CD4-positive, alpha-beta T cell (primary cell): ENCODE measurements around the gene PPARD. TPM values are rescaled to one million over a fixed set of nuclear protein-coding genes. Genes with fewer than 3 reads are reported as not detected.
A peak's percentile ranks its signal among the peaks of the same experiment; 100 is the strongest.

Experiments used
- ATAC-seq: fragments of 200-7000 bp; cut with Tn5 transposase; one replicate; pipeline ENCODE4 v1.10.0; 2022; ENCODE audit warnings: mild to moderate bottlenecking; ENCODE audit not compliant: poor library complexity
- CTCF ChIA-PET: fragments of 350-600 bp; sonication (Branson Sonifier 250); formaldehyde crosslinking; loops from one replicate; lab custom pipeline; 2021; ENCODE audit warnings: antibody characterized with exemption, inconsistent platforms; lab: Charles Lee
- POLR2A ChIA-PET: fragments of 350-600 bp; sonication (Branson Sonifier 250); formaldehyde crosslinking; loops from one replicate; lab custom pipeline; 2021; ENCODE audit warnings: antibody characterized with exemption, inconsistent platforms; lab: Charles Lee
- DNase-seq, 14 experiments: peaks; one replicate each; pipeline ENCODE4 v3.0.0-alpha.2; 2013 to 2020; ENCODE audit warnings: mixed read lengths in 2 of 14
- H3K27ac ChIP-seq, 2 donors: one replicate each; pipeline versions ENCODE4 v1.5.1 to v1.7.0; 2013; ENCODE audit warnings: low read length in 2 of 2, low read depth in 1 of 2, mild to moderate bottlenecking in 1 of 2
- H3K27me3 ChIP-seq, 2 experiments: 1 replicate in 1 of 2; 2 replicates in 1 of 2; pipeline versions ENCODE4 v1.6.1 to v1.7.0; 2013; ENCODE audit warnings: low read length in 2 of 2, control low read depth in 1 of 2, mild to moderate bottlenecking in 1 of 2, moderate library complexity in 1 of 2; ENCODE audit not compliant: insufficient read depth in 2 of 2, control insufficient read depth in 1 of 2
- H3K36me3 ChIP-seq: one replicate; pipeline ENCODE4 v1.6.1; 2013; ENCODE audit warnings: low read length, control low read depth; ENCODE audit not compliant: insufficient read depth
- H3K4me1 ChIP-seq: one replicate; pipeline ENCODE4 v1.6.1; 2013; ENCODE audit warnings: low read length, control low read depth; ENCODE audit not compliant: insufficient read depth
- H3K4me3 ChIP-seq: one replicate; pipeline ENCODE4 v1.5.1; 2013; ENCODE audit warnings: mild to moderate bottlenecking, low read length, moderate library complexity
- H3K9me3 ChIP-seq, 2 experiments: 1 replicate in 1 of 2; 2 replicates in 1 of 2; pipeline versions ENCODE4 v1.6.1 to v1.7.0; 2013; ENCODE audit warnings: low read length in 2 of 2, mild to moderate bottlenecking in 2 of 2, control low read depth in 1 of 2, moderate library complexity in 1 of 2; ENCODE audit not compliant: control insufficient read depth in 1 of 2, insufficient read depth in 1 of 2
- H3K27ac Mint-ChIP-seq: one replicate; pipeline ENCODE4 v1.8.0; 2020; ENCODE audit warnings: mixed read lengths
- H3K27me3 Mint-ChIP-seq: one replicate; pipeline ENCODE4 v1.8.0; 2021; ENCODE audit warnings: mixed read lengths
- H3K36me3 Mint-ChIP-seq: one replicate; pipeline ENCODE4 v1.8.0; 2021; ENCODE audit warnings: low read depth, mixed read lengths
- H3K4me1 Mint-ChIP-seq: one replicate; pipeline ENCODE4 v1.8.0; 2021; ENCODE audit warnings: low read depth, mixed read lengths
- H3K4me3 Mint-ChIP-seq: one replicate; pipeline ENCODE4 v1.8.0; 2020; ENCODE audit warnings: mild to moderate bottlenecking, mixed read lengths
- H3K9me3 Mint-ChIP-seq: one replicate; pipeline ENCODE4 v1.8.0; 2020; ENCODE audit warnings: mixed read lengths
- CTCF ChIP-seq: fragments of 200-600 bp; IDR thresholded peaks from one replicate; pipeline ENCODE4 v1.8.0; 2022; ENCODE audit warnings: antibody characterized with exemption, mild to moderate bottlenecking
- intact Hi-C, 2 experiments: fragments of 100-400 bp; cut with DNase I in 1 of 2; cut with micrococcal nuclease in 1 of 2; formaldehyde crosslinking; loops; one replicate each; pipeline versions ENCODE4 v1.15.1 to v1.9.0; 2023 to 2025; cut with DNase I, micrococcal nuclease
- total RNA-seq, 174 experiments: library from RNA in 2 of 174; stranded (reverse) in 2 of 174; gene quantifications; one replicate each; pipeline ENCODE4 v1.2.3 and lab custom pipeline; 2021 to 2026

PPARD gene
- total RNA-seq, 2 experiments from 2014 or later = 34.1 to 37.0 TPM

- TF ChIP-seq CTCF = peak; percentile 88
- peak in 9 of 14 experiments; percentile 14 to 83 (median 21) for DNase-seq
- Mint-ChIP-seq H3K27me3 (no peaks in the 10 kb centered on the region), H3K4me3 (peak overlapping the region; percentile 82), H3K27ac (peak overlapping the region; percentile 71), H3K4me1 (peaks cover 38% of the 10 kb centered on the region), H3K9me3 (no peaks in the 10 kb centered on the region), H3K36me3 (peaks cover 4% of the 10 kb centered on the region)
- no peaks in the 10 kb centered on the region for H3K9me3 ChIP-seq
- no peaks in the 10 kb centered on the region for H3K27me3 ChIP-seq
- intact Hi-C loops = loop anchor here (1.0 kb wide), 2 partner anchors 107 to 155 kb away; partner anchors contain the start of gene PPARD (in 2 of the 2)
- peaks cover 39% of the 10 kb centered on the region for H3K4me1 ChIP-seq
- peak; percentile 65 for ATAC-seq
- H3K36me3 ChIP-seq = no peaks in the 10 kb centered on the region
- no peak overlapping the region for H3K27ac ChIP-seq
- no peak overlapping the region for H3K4me3 ChIP-seq
- ChIA-PET CTCF (interaction anchor here (0.7 to 6.8 kb wide), 25 partner anchors 17 to 190 kb away, joined by 3 to 75 read pairs (median 4); partner anchors contain the start of genes DEF6, PPARD, RPL10A and ZNF76), POLR2A (interaction anchor here (0.6 to 1.6 kb wide), 14 partner anchors 19 to 281 kb away, joined by 3 to 16 read pairs (median 4); partner anchors contain the start of genes DEF6, PPARD and RPL10A)
These were observed 107.0 kb downstream of the PPARD start for GRCh38 chr6:35449287-35449881.

GRCh38 chr6:35451354-35452182 is 109.2 kb downstream of the PPARD start:
- peaks cover 9% of the 10 kb centered on the region for H3K36me3 ChIP-seq
- Mint-ChIP-seq H3K4me3 (peak overlapping the region; percentile 88), H3K9me3 (no peaks in the 10 kb centered on the region), H3K36me3 (peaks cover 13% of the 10 kb centered on the region), H3K27me3 (no peaks in the 10 kb centered on the region), H3K4me1 (peaks cover 43% of the 10 kb centered on the region), H3K27ac (peak overlapping the region; percentile 77)
- H3K4me3 ChIP-seq = peak overlapping the region; percentile 68
- DNase-seq = no peak
- H3K4me1 ChIP-seq = peaks cover 34% of the 10 kb centered on the region
- intact Hi-C loops = loop anchor here (5.0 kb wide), 3 partner anchors 34 to 286 kb away; partner anchors contain the start of gene ARMC12 (in 1 of the 2)
- no peaks in the 10 kb centered on the region for H3K27me3 ChIP-seq
- ChIA-PET CTCF (interaction anchor here (1.3 to 6.8 kb wide), 5 partner anchors 17 to 155 kb away, joined by 4 to 75 read pairs (median 27); partner anchors contain the start of genes DEF6, PPARD and RPL10A), POLR2A (interaction anchor here (0.6 to 2.9 kb wide), 13 partner anchors 17 to 1920 kb away, joined by 3 to 32 read pairs (median 5); partner anchors contain the start of genes DEF6, PPARD, RPL10A and TEAD3)
- no peak for TF ChIP-seq CTCF
- no peaks in the 10 kb centered on the region for H3K9me3 ChIP-seq
- H3K27ac ChIP-seq = peak overlapping the region; percentile 27 to 55
- ATAC-seq = no peak
